Astrocyte (in vitro differentiated cells and primary cell): ENCODE measurements around the gene STX4.

Experiments
- CTCF ChIP-seq: IDR thresholded peaks from 2 replicates; pipeline ENCODE4 v1.5.1; 2011; ENCODE audit warnings: low read depth, mild to moderate bottlenecking, inconsistent platforms, low read length, moderate library complexity; ENCODE audit not compliant: insufficient read depth
- EZH2 ChIP-seq: IDR thresholded peaks from 2 replicates; pipeline ENCODE4 v1.6.1; 2012; ENCODE audit warnings: mild to moderate bottlenecking, low read length, inconsistent platforms; ENCODE audit not compliant: insufficient read depth

- TF ChIP-seq CTCF: no peak
- no peak for TF ChIP-seq EZH2
These were observed 24.2 kb upstream of the STX4 start for GRCh38 chr16:31009120-31009519.
